ENCODE measurements around the gene FOXL2.
"Not testable (repeated sequence)": the region's sequence is repeated elsewhere in the genome, so short reads cannot be mapped to it uniquely, and the experiment has no call there.

FOXL2 gene

GRCh38 chr3:138928727-138929372, 18.1 kb downstream of the FOXL2 start:
- no peak overlapping the region for H3K4me3 ChIP-seq (ENCODE audit: low read length)
- no peaks in the 10 kb centered on the region for H3F3A ChIP-seq (ENCODE audit: control insufficient read depth, insufficient read depth)
- no peaks in the 10 kb centered on the region for H3K79me2 ChIP-seq (ENCODE audit: control insufficient read depth, low read length)
- H4K20me1 ChIP-seq (ENCODE audit: control insufficient read depth, insufficient read depth, low read depth, low read length), result no peaks in the 10 kb centered on the region
- no peak overlapping the region for H3K27ac ChIP-seq (ENCODE audit: low read depth, low read length)
- no peaks in the 10 kb centered on the region for H3K4me1 ChIP-seq (ENCODE audit: control insufficient read depth, low read length)
- TF ChIP-seq EZH2phosphoT487 (IDR thresholded peaks at IDR 0.05; ENCODE audit: borderline replicate concordance, low read length) (no peak), CTCF (IDR thresholded peaks at IDR 0.05; ENCODE audit: low read depth, low read length, poor library complexity, severe bottlenecking) (no peak)
- no peaks in the 10 kb centered on the region; the same call in 1 of the 2 replicates for H3K27me3 ChIP-seq (ENCODE audit: control insufficient read depth, low read length)
- no peaks in the 10 kb centered on the region for H3K9me3 ChIP-seq (ENCODE audit: control insufficient read depth, insufficient read depth, low read length)
- H3K36me3 ChIP-seq (ENCODE audit: control insufficient read depth, low read length), result no peaks in the 10 kb centered on the region
- H3K4me2 ChIP-seq (ENCODE audit: low read length), result no peak overlapping the region
- H3K9me2 ChIP-seq (replicated peaks; ENCODE audit: control insufficient read depth, low read length), result no peaks in the 10 kb centered on the region

GRCh38 chr3:138923531-138923994, 23.4 kb downstream of the FOXL2 start:
- Histone ChIP-seq H3K4me1 (ENCODE audit: control insufficient read depth, low read length) (no peaks in the 10 kb centered on the region), H3K27me3 (ENCODE audit: control insufficient read depth, low read length) (no peaks in the 10 kb centered on the region), H3K4me2 (ENCODE audit: low read length) (no peak overlapping the region; the same call in 1 of the 2 replicates), H3K79me2 (ENCODE audit: control insufficient read depth, low read length) (no peaks in the 10 kb centered on the region), H3K36me3 (ENCODE audit: control insufficient read depth, low read length) (no peaks in the 10 kb centered on the region), H3K27ac (ENCODE audit: low read depth, low read length) (no peak overlapping the region), H3F3A (ENCODE audit: control insufficient read depth, insufficient read depth) (no peaks in the 10 kb centered on the region), H4K20me1 (ENCODE audit: control insufficient read depth, insufficient read depth, low read depth, low read length) (no peaks in the 10 kb centered on the region), H3K9me3 (ENCODE audit: control insufficient read depth, insufficient read depth, low read length) (no peaks in the 10 kb centered on the region), H3K4me3 (ENCODE audit: low read length) (no peak overlapping the region), H3K9me2 (replicated peaks; ENCODE audit: control insufficient read depth, low read length) (no peaks in the 10 kb centered on the region)
- peak; percentile 93 for TF ChIP-seq CTCF (IDR thresholded peaks at IDR 0.05; ENCODE audit: low read depth, low read length, poor library complexity, severe bottlenecking)
- no peak for TF ChIP-seq EZH2phosphoT487 (IDR thresholded peaks at IDR 0.05; ENCODE audit: borderline replicate concordance, low read length)

- H3K9me2 ChIP-seq (replicated peaks; ENCODE audit: control insufficient read depth, low read length); H3K79me2 ChIP-seq (ENCODE audit: control insufficient read depth, low read length); H3K4me2 ChIP-seq (ENCODE audit: low read length); H3F3A ChIP-seq (ENCODE audit: control insufficient read depth, insufficient read depth); H3K27me3 ChIP-seq (ENCODE audit: control insufficient read depth, low read length); H4K20me1 ChIP-seq (ENCODE audit: control insufficient read depth, insufficient read depth, low read depth, low read length); H3K9me3 ChIP-seq (ENCODE audit: control insufficient read depth, insufficient read depth, low read length); H3K4me1 ChIP-seq (ENCODE audit: control insufficient read depth, low read length); H3K4me3 ChIP-seq (ENCODE audit: low read length); H3K36me3 ChIP-seq (ENCODE audit: control insufficient read depth, low read length); H3K27ac ChIP-seq (ENCODE audit: low read depth, low read length): not testable (repeated sequence)
These were observed 24.5 kb downstream of the FOXL2 start for GRCh38 chr3:138922400-138922799.

- Histone ChIP-seq H3K79me2 (ENCODE audit: control insufficient read depth, low read length) (no peaks in the 10 kb centered on the region), H3K9me2 (replicated peaks; ENCODE audit: control insufficient read depth, low read length) (no peaks in the 10 kb centered on the region), H3K4me1 (ENCODE audit: control insufficient read depth, low read length) (no peaks in the 10 kb centered on the region), H3F3A (ENCODE audit: control insufficient read depth, insufficient read depth) (no peaks in the 10 kb centered on the region), H3K9me3 (ENCODE audit: control insufficient read depth, insufficient read depth, low read length) (no peaks in the 10 kb centered on the region), H3K27ac (ENCODE audit: low read depth, low read length) (no peak overlapping the region), H3K27me3 (ENCODE audit: control insufficient read depth, low read length) (no peaks in the 10 kb centered on the region), H3K4me3 (ENCODE audit: low read length) (no peak overlapping the region), H4K20me1 (ENCODE audit: control insufficient read depth, insufficient read depth, low read depth, low read length) (no peaks in the 10 kb centered on the region), H3K36me3 (ENCODE audit: control insufficient read depth, low read length) (no peaks in the 10 kb centered on the region), H3K4me2 (ENCODE audit: low read length) (no peak overlapping the region)
- TF ChIP-seq EZH2phosphoT487 (IDR thresholded peaks at IDR 0.05; ENCODE audit: borderline replicate concordance, low read length), result no peak
- TF ChIP-seq CTCF (IDR thresholded peaks at IDR 0.05; ENCODE audit: low read depth, low read length, poor library complexity, severe bottlenecking), result no peak
These were observed 25.3 kb downstream of the FOXL2 start for GRCh38 chr3:138921316-138922292.

Data from DOHH2 (cell line).